Endothelial cell of umbilical vein (primary cell): Measurements from ENCODE around the gene QRICH2.
"Not testable (repeated sequence)": the region's sequence is repeated elsewhere in the genome, so short reads cannot be mapped to it uniquely, and the experiment has no call there.

Source experiments
- CTCF ChIP-seq, 2 donors: IDR thresholded peaks; 1 replicate in 1 of 2; 2 replicates in 1 of 2; pipeline ENCODE4 v1.5.1; 2011; ENCODE audit warnings: low read length in 2 of 2, mild to moderate bottlenecking in 2 of 2, moderate library complexity in 2 of 2, control low read depth in 1 of 2, inconsistent platforms in 1 of 2, low read depth in 1 of 2; ENCODE audit not compliant: insufficient read depth in 1 of 2; ENCODE audit errors: extremely low read depth in 1 of 2
- EZH2 ChIP-seq: IDR thresholded peaks from 2 replicates; pipeline ENCODE4 v1.6.1; 2012; ENCODE audit warnings: borderline replicate concordance, low read depth, mild to moderate bottlenecking, moderate library complexity, low read length, inconsistent platforms; ENCODE audit not compliant: severe bottlenecking
- FOS ChIP-seq: IDR thresholded peaks from 2 replicates; pipeline ENCODE4 v1.6.1; 2011; ENCODE audit warnings: mild to moderate bottlenecking, low read length, moderate library complexity, borderline replicate concordance; ENCODE audit not compliant: insufficient read depth
- GATA2 ChIP-seq: IDR thresholded peaks from 2 replicates; pipeline ENCODE4 v1.7.0; 2011; ENCODE audit warnings: low read depth, mild to moderate bottlenecking, moderate library complexity, mixed read lengths, low read length; ENCODE audit not compliant: insufficient read length, insufficient read depth
- MAX ChIP-seq: IDR thresholded peaks from 2 replicates; pipeline ENCODE4 v1.6.1; 2011; ENCODE audit not compliant: insufficient read depth, insufficient read length
- MYC ChIP-seq: IDR thresholded peaks from one replicate; pipeline ENCODE4 v1.6.1; 2011; ENCODE audit warnings: mild to moderate bottlenecking, low read depth, low read length
- POLR2A ChIP-seq: IDR thresholded peaks from 2 replicates; pipeline ENCODE4 v1.6.1; 2012; ENCODE audit warnings: low read depth, mild to moderate bottlenecking, control low read depth, low read length
- POLR2AphosphoS5 ChIP-seq: IDR thresholded peaks from 2 replicates; pipeline ENCODE4 v1.6.1; 2012; ENCODE audit warnings: low read depth, mild to moderate bottlenecking, control low read depth, low read length, moderate library complexity; ENCODE audit not compliant: insufficient read depth

DNA sequence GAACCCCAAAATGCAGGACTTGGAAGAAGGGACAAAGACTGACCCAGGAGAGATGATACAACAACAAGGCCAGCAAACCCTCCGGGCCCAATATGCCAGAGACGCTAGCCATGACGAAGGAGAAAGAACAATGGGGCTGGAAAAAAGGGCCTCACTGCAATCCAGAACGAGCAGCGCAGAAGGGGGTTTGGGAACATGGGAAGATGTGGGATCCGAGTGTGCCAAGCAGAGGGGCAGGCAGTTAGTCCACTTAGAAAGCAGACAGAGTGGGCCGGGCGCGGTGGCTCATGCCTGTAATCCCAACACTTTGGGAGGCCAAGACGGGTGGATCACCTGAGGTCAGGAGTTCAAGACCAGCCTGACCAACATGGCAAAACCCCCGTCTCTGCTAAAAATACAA, 38.9 kb upstream of the QRICH2 start:
- TF ChIP-seq POLR2A; CTCF (IDR thresholded peaks at IDR 0.05; ENCODE audit: extremely low read depth in 1 of 2, insufficient read depth in 1 of 2, low read depth in 1 of 2, low read length in 2 of 2); POLR2AphosphoS5; FOS; GATA2; EZH2; MAX; MYC: not testable (repeated sequence)
